GM21576 (cell line): ENCODE results near the gene DYNLT5.
A peak's percentile ranks its signal among the peaks of the same experiment; 100 is the strongest.
"Not testable (repeated sequence)": the region's sequence is repeated elsewhere in the genome, so short reads cannot be mapped to it uniquely, and the experiment has no call there.

Experiments used
- ATAC-seq: cut with Tn5 transposase; IDR thresholded peaks from one replicate; pipeline ENCODE4 v1.9.1; 2021; ENCODE audit warnings: mild to moderate bottlenecking, moderate library complexity; ENCODE audit not compliant: unreplicated experiment

DYNLT5 gene, protein sequence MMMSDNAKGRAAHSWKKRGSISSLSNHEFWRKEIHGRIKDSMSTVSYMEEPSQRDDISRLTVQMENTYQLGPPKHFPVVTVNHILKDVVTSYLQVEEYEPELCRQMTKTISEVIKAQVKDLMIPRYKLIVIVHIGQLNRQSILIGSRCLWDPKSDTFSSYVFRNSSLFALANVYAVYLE

GRCh38 chr1:66752000-66752592, at the start of gene DYNLT5:
DYNLT5 (plus strand) TSS chr1:66752459; CDS start chr1:66754659, 2,200 bp downstream.
- peak; percentile 44 for ATAC-seq

DNA sequence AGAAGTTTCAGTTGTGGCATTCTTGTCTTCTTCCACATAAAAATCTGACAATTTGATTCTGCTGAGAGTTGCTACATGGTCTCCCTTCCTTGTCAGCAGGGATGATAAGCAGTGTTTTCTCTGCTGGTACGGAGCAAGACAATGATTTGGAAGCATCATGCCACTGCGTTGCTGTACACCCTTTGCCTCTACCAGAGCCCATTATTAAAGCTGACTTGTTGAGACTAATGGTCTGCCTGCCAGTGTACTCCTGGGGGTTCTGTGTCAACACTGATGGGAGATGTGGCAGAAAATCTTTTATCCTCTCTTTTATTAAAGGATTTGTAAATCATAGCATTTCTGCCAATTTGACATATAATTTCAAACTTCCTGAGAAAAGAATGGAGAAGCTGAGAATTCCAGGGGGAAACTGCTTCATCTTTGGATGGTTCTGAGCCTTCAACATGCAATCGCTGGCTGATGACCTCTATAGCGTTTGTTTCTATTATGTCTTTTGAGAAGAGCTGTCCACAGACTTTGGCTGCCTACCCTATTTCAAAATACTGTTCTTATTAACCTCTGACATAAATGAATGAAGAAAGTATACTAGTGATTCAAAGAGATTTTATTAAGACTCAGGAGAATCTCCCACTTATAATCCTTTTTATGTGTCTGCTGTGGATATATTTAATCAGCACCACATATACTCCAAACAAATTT, 47.9 kb upstream of the DYNLT5 start:
- ATAC-seq = no peak

- no peak for ATAC-seq
Observed at GRCh38 chr1:66705110-66705509, 47.1 kb upstream of the DYNLT5 start.

DNA sequence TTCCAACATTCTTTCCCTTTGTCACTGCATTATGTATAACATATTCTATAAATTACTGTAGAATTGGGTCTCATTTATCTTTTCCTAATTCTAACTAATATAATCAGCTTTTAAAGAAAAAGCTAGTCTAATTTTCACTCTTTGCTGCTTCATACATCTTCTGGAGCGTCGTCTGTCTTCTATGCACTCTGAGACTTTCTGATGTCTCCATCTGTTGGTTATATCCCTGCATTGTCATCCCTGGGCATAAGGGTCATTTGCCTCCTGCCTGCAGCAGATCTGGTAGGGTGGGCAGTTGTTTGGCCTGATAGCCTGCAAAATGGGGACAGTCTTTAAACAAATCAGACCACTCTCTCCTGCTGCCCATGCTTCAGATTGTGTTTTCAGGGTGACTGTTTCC, 40.8 kb upstream of the DYNLT5 start:
- no peak for ATAC-seq

DNA sequence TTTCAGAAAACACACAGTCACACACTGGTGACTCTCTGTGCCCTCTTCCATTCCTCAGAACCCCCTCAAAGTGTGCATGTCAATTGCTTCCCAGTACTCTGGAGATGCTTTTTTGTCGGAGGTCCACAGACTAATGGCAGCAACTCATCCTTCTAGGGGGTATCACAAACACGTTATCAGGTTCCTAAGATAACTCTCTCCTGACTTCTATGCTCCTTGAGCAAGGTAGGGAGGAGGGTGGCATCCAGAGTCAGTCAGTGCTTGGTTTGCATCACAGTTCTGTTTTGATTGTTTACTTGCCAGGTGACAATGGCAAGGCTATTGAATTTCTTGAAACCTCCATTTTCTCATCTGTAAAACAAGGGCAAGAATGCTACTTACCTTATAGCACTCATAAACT, 39.4 kb upstream of the DYNLT5 start:
- ATAC-seq = no peak

DNA sequence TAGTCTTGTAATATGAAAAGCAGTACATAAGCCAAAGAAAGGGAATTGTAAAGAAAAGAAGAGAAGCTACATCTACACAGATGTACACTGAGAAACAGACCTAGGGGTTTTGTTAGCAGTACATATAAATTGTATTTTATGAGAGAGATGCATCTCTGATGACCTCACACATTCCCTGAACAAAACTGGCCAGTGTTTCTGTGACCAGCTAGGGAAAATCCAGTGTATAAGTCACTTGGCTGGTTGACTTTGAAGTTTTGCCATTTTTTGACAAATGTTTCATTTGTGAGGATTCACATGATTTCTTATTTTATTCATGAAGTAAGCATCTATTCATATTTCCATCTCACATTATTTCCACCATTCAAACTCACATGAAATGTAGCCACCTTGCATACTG, 28.3 kb upstream of the DYNLT5 start:
- ATAC-seq = no peak

DNA sequence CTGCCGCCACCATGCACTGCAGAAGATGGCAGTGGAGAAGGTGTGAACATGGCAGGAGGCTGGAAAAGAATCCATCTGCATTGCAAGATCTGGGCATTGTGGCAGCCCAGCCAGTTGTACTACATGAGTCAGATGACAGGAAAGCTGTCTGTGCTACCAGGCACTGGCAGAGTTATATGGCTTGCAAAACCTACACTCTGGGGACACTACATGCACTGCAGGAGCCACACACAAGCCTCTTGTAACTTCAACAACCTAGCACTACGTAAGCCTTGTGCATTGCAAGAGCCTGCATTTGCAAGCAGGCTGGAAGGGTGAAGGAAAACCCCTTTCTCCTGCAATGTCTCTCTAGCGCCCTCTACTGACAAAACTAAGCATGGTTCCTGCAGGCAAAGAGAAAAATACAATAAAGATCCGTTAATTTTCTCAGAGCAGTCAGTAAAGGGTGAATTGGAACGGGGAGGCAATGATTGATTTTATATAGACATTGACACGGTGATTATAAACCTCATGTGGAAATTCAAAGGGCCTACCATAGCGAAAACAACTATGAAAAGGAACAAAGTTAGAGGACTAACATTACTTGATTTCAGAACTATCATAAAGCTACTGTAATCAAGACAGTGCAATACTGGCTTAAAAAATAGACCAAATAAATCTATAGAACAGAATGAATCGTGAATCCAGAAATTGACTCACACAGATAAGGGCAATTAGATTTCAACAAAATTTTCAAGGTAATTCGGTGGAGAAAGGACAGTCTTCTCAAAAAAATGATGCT, 26.2 kb upstream of the DYNLT5 start:
- ATAC-seq = peak; percentile 87

DNA sequence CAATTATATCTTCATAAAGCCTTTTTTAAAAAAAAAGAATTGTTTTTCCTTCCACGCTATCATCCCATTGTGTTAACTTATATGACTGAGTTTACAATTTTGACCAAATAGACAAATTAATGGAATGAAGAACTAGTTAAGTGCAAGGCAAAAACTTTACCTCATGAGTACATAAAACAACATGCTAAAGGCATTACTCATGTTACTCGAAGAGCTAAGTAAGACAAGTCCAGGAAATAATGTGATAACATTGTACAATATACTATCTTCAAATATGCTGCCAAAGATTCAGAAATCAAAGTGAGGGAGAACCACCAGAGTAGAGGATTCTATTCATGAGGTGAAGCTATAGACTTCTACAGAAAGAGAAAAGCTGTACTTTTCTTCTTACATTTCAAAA, 24.2 kb upstream of the DYNLT5 start:
- ATAC-seq = no peak

- not testable (repeated sequence) for ATAC-seq
Observed at GRCh38 chr1:66728716-66729115, 23.5 kb upstream of the DYNLT5 start.

GRCh38 chr1:66729119-66729518, 23.1 kb upstream of the DYNLT5 start:
- ATAC-seq = no peak

DNA sequence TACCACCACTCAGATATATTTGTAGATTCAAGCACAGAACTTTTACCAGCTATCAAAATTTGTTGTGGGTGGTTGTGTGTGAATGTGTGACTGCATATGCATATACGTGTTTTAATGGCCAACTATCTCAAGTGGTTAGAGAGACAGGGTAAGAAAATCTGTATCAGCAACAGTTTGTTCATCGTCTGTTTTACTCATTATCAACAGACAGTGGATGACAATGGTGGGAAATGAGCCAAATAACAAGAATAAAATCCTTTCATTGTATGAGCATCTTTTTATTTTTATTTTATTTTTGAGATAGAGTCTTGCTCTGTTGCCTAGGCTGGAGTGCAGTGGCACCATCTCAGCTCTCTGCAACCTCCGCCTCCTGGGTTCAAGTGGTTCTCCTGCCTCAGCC, 22.7 kb upstream of the DYNLT5 start:
- no peak for ATAC-seq

GRCh38 chr1:66730462-66730861, 21.8 kb upstream of the DYNLT5 start:
- no peak for ATAC-seq

DNA sequence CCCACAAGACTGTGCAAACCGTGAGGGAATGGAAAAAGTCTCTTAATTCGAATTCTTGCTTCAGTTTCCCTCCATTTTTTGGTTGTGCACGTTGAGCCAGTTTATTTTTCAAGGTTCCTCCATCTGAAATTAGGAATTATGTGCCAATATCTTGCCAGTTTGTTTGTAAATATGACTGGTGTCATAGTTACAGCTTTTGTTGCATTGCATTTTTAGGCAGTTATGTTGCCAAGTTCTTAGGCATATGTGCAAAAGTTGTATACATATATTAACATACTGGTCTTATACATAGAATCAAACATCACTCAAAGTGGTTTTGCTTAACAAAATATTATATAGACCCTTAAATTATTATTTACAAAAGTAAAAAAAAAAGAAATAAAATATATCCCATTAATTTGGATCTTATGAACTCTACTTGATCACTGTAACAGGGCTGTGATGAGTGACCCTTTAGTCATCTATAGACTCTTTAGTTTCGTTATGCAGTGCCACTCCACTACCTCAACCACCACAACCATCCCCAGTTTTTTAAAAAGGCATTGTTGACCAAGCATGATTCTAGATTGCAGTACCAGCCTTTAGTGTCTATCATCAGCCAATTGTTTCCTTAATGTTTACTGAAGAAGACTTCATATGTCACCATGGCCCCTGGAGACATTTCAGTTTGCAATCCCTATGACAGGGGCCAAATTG, 20.9 kb upstream of the DYNLT5 start:
- no peak for ATAC-seq

DNA sequence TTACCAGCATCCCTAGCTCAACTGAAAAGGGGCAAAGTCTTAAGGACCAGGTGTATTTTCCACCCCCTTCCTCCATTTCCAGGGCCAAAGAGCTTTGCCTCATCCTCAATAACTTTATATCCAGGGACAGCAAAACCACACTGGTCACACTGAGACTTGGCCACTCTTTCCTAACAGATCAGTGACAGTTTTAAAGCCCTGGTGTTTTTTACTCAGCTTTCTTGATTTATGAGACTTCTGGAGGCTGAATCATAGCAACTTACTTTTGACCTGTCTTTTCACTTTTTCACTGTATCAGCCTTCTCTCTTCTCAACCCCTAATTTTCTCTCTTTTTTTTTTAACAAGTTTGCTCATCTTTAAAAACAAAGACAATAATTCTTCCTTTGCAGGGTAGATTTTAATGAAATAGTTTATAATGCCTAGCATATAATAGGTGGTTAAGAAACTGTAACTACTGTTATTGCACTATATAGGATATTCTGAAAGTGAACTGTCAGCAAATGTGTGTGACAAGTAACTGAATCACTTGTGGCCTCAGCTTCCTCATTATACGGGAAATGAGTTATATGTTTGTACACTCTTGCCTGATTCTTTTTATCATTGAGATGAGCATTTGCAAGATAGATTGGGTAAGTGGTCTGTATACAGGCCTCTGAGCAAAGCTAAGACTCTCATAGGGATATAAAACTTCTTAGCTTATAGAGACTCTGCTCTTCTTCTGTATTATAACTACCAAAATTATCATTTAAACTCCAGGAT, 19.7 kb upstream of the DYNLT5 start:
- ATAC-seq = peak; percentile 60

DNA sequence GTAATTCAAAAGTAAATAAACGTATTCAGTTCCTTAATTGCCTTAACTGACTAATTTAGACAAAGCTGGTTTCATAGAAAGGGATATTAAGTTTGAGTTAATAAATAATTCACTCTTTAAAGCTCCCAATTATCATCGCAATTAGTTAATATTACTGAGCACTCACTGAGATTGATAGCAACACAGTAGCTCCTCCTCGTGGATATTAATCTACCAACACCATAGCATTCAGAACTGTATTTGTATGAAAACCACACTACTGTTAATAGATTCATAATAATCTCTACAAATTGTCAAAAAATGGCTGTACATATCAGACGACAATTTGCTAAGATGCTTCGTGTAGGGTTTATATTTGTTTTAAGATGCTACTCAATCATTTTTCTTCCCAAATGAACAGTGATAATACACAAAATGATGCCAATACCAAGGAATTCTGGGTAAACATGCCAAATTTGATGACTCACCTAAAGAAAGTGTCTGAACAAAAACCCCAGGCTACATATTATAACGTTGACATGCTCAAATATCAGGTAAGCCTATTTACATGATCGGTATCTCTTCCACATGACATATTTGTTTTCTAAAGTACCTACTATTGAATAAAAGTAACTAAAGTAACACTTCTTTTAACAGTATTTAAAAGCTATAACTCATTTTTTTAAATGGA, 18.8 kb upstream of the DYNLT5 start:
- ATAC-seq = no peak

DNA sequence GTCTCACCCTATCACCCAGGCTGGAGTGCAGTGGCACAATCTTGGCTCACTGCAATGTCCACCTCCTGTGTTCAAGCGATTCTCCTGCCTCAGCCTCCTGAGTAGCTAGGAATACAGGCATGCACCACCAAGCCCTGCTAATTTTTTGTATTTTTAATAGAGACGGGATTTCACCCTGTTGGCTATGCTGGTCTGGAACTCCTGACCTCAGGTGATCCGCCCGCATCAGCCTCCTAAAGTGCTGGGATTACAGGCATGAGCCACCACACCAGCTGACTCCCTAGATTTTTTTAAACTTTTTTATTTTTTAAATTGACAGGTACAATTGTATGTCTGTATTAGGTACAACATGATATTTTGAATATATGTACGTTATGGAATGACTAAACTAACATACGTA, 17.7 kb upstream of the DYNLT5 start:
- not testable (repeated sequence) for ATAC-seq

- ATAC-seq = no peak
Observed at GRCh38 chr1:66737836-66738235, 14.4 kb upstream of the DYNLT5 start.

DNA sequence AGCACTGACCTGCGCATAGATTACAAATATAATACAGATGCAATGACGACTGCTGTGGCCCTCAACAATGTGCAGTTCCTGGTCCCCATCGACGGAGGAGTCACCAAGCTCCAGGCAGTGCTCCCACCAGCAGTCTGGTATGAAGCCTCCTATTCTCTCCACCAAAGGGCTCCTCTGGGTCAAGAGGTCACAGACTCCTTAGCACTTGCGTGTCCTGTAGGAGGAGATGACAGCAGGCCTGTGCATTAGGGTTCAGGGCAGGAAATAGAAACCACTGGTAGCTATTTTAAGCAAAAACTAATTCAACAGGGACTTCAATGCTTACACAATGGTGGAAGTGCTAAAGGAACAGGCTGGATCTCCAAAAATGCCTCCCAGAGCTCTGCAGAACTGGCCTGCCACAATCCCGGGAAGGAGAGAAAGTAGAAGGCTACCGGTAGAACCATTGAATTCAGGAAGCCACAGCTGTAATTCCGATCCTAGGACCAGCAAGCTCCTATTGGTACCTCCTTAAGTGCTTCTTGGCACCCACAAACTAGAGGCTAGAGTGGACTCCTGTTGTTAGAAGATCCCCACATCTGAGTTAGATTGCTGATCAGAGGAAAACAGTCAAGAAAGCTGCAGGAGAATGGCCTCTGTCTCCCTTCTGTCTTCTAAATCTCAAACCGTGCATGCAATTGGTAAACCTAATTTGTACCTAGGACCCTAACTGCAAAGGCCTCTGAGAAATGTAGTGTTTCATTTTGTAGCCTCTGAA, 12.7 kb upstream of the DYNLT5 start:
- peak; percentile 71 for ATAC-seq

DNA sequence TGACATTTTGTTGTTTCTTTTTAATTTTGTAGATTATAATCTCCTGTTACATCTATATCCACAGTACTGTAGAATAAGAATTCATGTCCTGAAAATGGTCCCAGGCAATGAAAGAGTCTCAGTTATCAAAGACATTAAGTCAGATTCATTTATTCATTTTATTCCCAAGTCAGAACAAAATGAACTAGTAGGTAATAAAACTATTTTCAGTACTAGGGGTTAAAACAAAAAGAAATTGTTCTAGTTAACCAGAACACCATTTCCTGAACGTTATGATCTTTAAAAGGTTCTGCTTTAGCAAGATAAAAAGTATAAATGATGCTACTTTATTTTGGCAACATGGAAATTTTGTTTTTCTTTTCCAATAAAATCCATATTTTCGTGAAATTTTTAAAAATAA, 6.8 kb upstream of the DYNLT5 start:
- ATAC-seq = no peak
